GM23338 (cell line): ENCODE results near the gene ADIPOR1. TPM values are rescaled to one million over a fixed set of nuclear protein-coding genes. Genes with fewer than 3 reads are reported as not detected.
"Not testable (repeated sequence)": the region's sequence is repeated elsewhere in the genome, so short reads cannot be mapped to it uniquely, and the experiment has no call there.

Experiments
- ATAC-seq: fragments of 200-7000 bp; cut with Tn5 transposase; 3 replicates; pipeline ENCODE4 v1.9.1; 2020
- DNase-seq: peaks from one replicate; pipeline ENCODE4 v3.0.0-alpha.2; 2015; ENCODE audit warnings: low spot score
- H2AFZ ChIP-seq: fragments of 200-600 bp; sonication (generic); 2 replicates; pipeline ENCODE4 v1.8.0; 2016; ENCODE audit warnings: antibody characterized with exemption, mild to moderate bottlenecking, moderate library complexity
- H3F3A ChIP-seq: fragments of 200-600 bp; sonication (generic); replicated peaks from 2 replicates; pipeline ENCODE4 v1.8.0; 2017; ENCODE audit warnings: antibody characterized with exemption, mixed run types, low read depth
- H3K27ac ChIP-seq: fragments of 200-600 bp; sonication (generic); 2 replicates; pipeline ENCODE4 v1.6.1; 2016; ENCODE audit warnings: low read depth
- H3K27me3 ChIP-seq: fragments of 200-600 bp; sonication (generic); 2 replicates; pipeline ENCODE4 v1.8.0; 2016; ENCODE audit warnings: mild to moderate bottlenecking, mixed run types, moderate library complexity; ENCODE audit not compliant: insufficient read depth
- H3K36me3 ChIP-seq: fragments of 200-600 bp; sonication (generic); 2 replicates; pipeline ENCODE4 v1.8.0; 2016; ENCODE audit warnings: mild to moderate bottlenecking; ENCODE audit not compliant: insufficient read depth
- H3K4me1 ChIP-seq: fragments of 200-600 bp; sonication (generic); 2 replicates; pipeline ENCODE4 v1.8.0; 2016; ENCODE audit warnings: mild to moderate bottlenecking, moderate library complexity; ENCODE audit not compliant: insufficient read depth
- H3K4me2 ChIP-seq: fragments of 200-600 bp; sonication (generic); 2 replicates; pipeline ENCODE4 v1.7.1; 2017; ENCODE audit warnings: mixed run types
- H3K4me3 ChIP-seq: fragments of 200-600 bp; sonication (generic); 2 replicates; pipeline ENCODE4 v1.6.1; 2016; ENCODE audit warnings: mixed run types
- H3K79me2 ChIP-seq: fragments of 200-600 bp; sonication (generic); replicated peaks from 2 replicates; pipeline ENCODE4 v1.8.0; 2017; ENCODE audit warnings: mild to moderate bottlenecking; ENCODE audit not compliant: insufficient read depth
- H3K9me2 ChIP-seq: fragments of 200-600 bp; sonication (generic); 2 replicates; pipeline ENCODE4 v1.8.0; 2017; ENCODE audit not compliant: insufficient read depth
- H4K20me1 ChIP-seq: fragments of 200-600 bp; sonication (generic); replicated peaks from 2 replicates; pipeline ENCODE4 v1.8.0; 2017; ENCODE audit warnings: mild to moderate bottlenecking; ENCODE audit not compliant: insufficient read depth
- H3K27ac Mint-ChIP-seq: 2 replicates; pipeline ENCODE4 v1.8.0; 2020; ENCODE audit warnings: inconsistent platforms, mild to moderate bottlenecking, moderate library complexity, mixed read lengths
- H3K27me3 Mint-ChIP-seq: 3 replicates; pipeline ENCODE4 v1.8.0; 2022; ENCODE audit warnings: low read depth, mild to moderate bottlenecking, moderate library complexity, mixed read lengths, inconsistent platforms; ENCODE audit not compliant: insufficient read depth, poor library complexity
- H3K36me3 Mint-ChIP-seq: 3 replicates; pipeline ENCODE4 v1.8.0; 2021; ENCODE audit warnings: low read depth, mild to moderate bottlenecking, inconsistent platforms, moderate library complexity, mixed read lengths
- H3K4me1 Mint-ChIP-seq: 3 replicates; pipeline ENCODE4 v1.8.0; 2020; ENCODE audit warnings: mild to moderate bottlenecking, inconsistent platforms, mixed read lengths
- H3K4me3 Mint-ChIP-seq: 3 replicates; pipeline ENCODE4 v1.8.0; 2021; ENCODE audit warnings: moderate library complexity, mild to moderate bottlenecking, inconsistent platforms, mixed read lengths
- H3K9me3 Mint-ChIP-seq: 3 replicates; pipeline ENCODE4 v1.8.0; 2020; ENCODE audit warnings: moderate library complexity, mild to moderate bottlenecking, inconsistent platforms, mixed read lengths
- CREB1 ChIP-seq: fragments of 250-450 bp; sonication (Bioruptor Pico); IDR thresholded peaks from 2 replicates; pipeline ENCODE4 v1.5.0; 2020; ENCODE audit warnings: low read depth, mild to moderate bottlenecking, moderate library complexity
- EZH2 ChIP-seq: fragments of 200-600 bp; sonication (generic); IDR thresholded peaks from one replicate; pipeline ENCODE4 v1.8.0; 2017; ENCODE audit warnings: antibody characterized with exemption, mild to moderate bottlenecking, low read depth; ENCODE audit not compliant: unreplicated experiment
- JUNB ChIP-seq: IDR thresholded peaks from one replicate; pipeline ENCODE4 v1.6.1; 2016; ENCODE audit warnings: antibody characterized with exemption; ENCODE audit not compliant: unreplicated experiment
- STAT1 ChIP-seq: IDR thresholded peaks from one replicate; pipeline ENCODE4 v1.6.1; 2016; ENCODE audit warnings: antibody characterized with exemption; ENCODE audit not compliant: unreplicated experiment
- ZNF114 ChIP-seq: fragments of 250-450 bp; sonication (Bioruptor Pico); IDR thresholded peaks from 2 replicates; pipeline ENCODE4 v1.5.0; 2020; ENCODE audit warnings: mild to moderate bottlenecking, moderate library complexity
- ZNF331 ChIP-seq: fragments of 250-450 bp; sonication (Bioruptor Pico); IDR thresholded peaks from 2 replicates; pipeline ENCODE4 v1.5.0; 2020; ENCODE audit warnings: low read depth, mild to moderate bottlenecking, moderate library complexity
- polyA plus RNA-seq: library from polyadenylated mRNA; unstranded; fragments of >200 nt; fragmentation: Nextera tagmentation; extraction: Ambion mirVana; gene quantifications from 2 replicates; pipeline ENCODE4 v1.2.1, GENCODE V29; 2016
- total RNA-seq: library from RNA; depleted of rRNA; stranded (reverse); fragments of >200 nt; shearing (Covaris generic); gene quantifications from 2 replicates; pipeline ENCODE4 v1.2.3, GENCODE V29; 2014
- TF ChIP-seq, protein P1 (sequence below), 2 experiments: fragments of 200-600 bp in 1 of 2; sonication (generic) in 1 of 2; conservative IDR thresholded peaks; 2 replicates each; pipeline versions ENCODE4 v1.5.1 to v1.6.1; 2016 to 2017; ENCODE audit warnings: antibody characterized with exemption in 2 of 2, low read depth in 2 of 2, mild to moderate bottlenecking in 2 of 2, moderate library complexity in 1 of 2
- TF ChIP-seq, protein P2 (sequence below): IDR thresholded peaks from 2 replicates; pipeline ENCODE4 v1.6.1; 2016; ENCODE audit warnings: antibody characterized with exemption

ADIPOR1 gene
- total and polyA plus RNA-seq, 2 experiments from 2014 or later: 47.2 to 59.1 TPM

DNA sequence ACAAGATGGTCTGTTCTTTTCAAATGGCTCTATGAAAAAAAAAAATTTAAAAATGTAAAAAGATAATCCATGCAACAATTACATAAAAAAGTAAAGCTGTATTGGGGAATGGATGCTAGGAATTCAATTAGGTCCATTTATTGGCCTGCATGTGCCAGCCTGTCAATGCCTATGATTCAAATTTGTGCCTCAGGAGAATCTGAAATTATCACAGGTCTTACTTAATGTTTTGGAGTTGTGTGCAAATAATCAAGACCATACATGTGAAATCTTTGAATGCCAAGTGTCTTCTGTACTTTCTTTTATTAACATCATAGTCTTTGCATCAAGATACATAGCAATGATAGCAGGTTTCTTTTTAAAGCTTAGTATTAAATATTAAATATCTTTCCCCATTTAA, 17.6 kb downstream of the ADIPOR1 start:
- Histone ChIP-seq H3K4me2 (no peak overlapping the region), H2AFZ (no peak overlapping the region), H3K79me2 (no peaks in the 10 kb centered on the region; the same call in 1 of the 2 replicates), H3K9me2 (no peaks in the 10 kb centered on the region), H3F3A (no peaks in the 10 kb centered on the region), H3K27ac (no peak overlapping the region), H3K36me3 (peaks cover 28% of the 10 kb centered on the region; the same call in 1 of the 2 replicates), H4K20me1 (peaks cover 3% of the 10 kb centered on the region), H3K27me3 (no peaks in the 10 kb centered on the region), H3K4me3 (no peak overlapping the region), H3K4me1 (no peaks in the 10 kb centered on the region)
- no peaks in the 10 kb centered on the region for H3K27me3 Mint-ChIP-seq
- H3K4me1 Mint-ChIP-seq: no peaks in the 10 kb centered on the region
- no peak overlapping the region for H3K4me3 Mint-ChIP-seq
- no peak for ATAC-seq
- H3K27ac Mint-ChIP-seq: no peak overlapping the region
- no peak for DNase-seq
- H3K36me3 Mint-ChIP-seq: peaks cover 48% of the 10 kb centered on the region
- TF ChIP-seq EZH2 (no peak), JUNB (no peak), STAT1 (no peak), CREB1 (CRISPR knock-in tag) (no peak), ZNF114 (CRISPR knock-in tag) (no peak), ZNF331 (CRISPR knock-in tag) (no peak)
- TF ChIP-seq, protein P1, sequence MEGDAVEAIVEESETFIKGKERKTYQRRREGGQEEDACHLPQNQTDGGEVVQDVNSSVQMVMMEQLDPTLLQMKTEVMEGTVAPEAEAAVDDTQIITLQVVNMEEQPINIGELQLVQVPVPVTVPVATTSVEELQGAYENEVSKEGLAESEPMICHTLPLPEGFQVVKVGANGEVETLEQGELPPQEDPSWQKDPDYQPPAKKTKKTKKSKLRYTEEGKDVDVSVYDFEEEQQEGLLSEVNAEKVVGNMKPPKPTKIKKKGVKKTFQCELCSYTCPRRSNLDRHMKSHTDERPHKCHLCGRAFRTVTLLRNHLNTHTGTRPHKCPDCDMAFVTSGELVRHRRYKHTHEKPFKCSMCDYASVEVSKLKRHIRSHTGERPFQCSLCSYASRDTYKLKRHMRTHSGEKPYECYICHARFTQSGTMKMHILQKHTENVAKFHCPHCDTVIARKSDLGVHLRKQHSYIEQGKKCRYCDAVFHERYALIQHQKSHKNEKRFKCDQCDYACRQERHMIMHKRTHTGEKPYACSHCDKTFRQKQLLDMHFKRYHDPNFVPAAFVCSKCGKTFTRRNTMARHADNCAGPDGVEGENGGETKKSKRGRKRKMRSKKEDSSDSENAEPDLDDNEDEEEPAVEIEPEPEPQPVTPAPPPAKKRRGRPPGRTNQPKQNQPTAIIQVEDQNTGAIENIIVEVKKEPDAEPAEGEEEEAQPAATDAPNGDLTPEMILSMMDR (conservative IDR thresholded peaks at IDR 0.05; ENCODE audit: low read depth in 2 of 2): no peak
- TF ChIP-seq, protein P2, sequence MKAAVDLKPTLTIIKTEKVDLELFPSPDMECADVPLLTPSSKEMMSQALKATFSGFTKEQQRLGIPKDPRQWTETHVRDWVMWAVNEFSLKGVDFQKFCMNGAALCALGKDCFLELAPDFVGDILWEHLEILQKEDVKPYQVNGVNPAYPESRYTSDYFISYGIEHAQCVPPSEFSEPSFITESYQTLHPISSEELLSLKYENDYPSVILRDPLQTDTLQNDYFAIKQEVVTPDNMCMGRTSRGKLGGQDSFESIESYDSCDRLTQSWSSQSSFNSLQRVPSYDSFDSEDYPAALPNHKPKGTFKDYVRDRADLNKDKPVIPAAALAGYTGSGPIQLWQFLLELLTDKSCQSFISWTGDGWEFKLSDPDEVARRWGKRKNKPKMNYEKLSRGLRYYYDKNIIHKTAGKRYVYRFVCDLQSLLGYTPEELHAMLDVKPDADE: no peak
- H3K9me3 Mint-ChIP-seq: no peaks in the 10 kb centered on the region

DNA sequence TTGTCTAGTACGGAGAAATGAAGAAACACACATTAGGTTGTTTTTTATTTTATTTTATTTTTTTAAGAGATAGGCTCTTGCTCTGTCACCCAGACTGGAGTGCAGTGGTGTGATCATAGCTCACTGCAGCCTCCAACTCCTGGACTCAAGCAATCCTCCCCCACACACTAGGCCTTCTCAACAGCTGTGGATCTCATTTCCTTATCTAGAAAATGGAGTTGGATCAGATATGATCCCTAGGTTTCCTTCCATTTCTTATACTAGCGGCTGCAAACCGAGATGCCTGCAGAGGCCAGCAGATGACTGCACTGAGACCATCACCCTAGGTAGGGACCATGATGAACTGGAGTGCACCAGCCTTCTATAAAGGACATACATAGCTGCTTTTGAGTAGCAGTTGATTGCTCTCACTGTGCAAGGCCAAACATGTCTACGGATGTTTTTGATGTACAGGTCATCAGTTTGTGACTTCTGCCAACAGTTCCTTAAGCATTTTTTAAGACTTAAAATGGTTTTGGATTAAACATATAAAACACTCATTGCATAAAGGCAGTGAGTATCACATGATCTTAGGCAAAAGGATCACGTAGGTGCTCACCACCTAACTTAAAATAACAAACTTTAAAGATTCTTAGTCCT, 19.7 kb downstream of the ADIPOR1 start:
- Histone ChIP-seq H3K9me2 (no peaks in the 10 kb centered on the region), H3K27ac (no peak overlapping the region), H3K36me3 (0 out of 2 replicates have a peak, but pooled peaks cover 12% of the 10 kb centered on the region), H3K4me2 (no peak overlapping the region), H3K4me3 (no peak overlapping the region), H3F3A (no peaks in the 10 kb centered on the region), H3K4me1 (no peaks in the 10 kb centered on the region), H2AFZ (no peak overlapping the region), H4K20me1 (no peaks in the 10 kb centered on the region; the same call in none of the 2 replicates), H3K79me2 (no peaks in the 10 kb centered on the region), H3K27me3 (no peaks in the 10 kb centered on the region)
- H3K36me3 Mint-ChIP-seq: peaks cover 28% of the 10 kb centered on the region
- no peaks in the 10 kb centered on the region for H3K4me1 Mint-ChIP-seq
- no peak overlapping the region for H3K4me3 Mint-ChIP-seq
- no peak overlapping the region for H3K27ac Mint-ChIP-seq
- no peak for DNase-seq
- no peaks in the 10 kb centered on the region for H3K27me3 Mint-ChIP-seq
- peaks cover under 1% of the 10 kb centered on the region; the same call in 1 of the 3 replicates for H3K9me3 Mint-ChIP-seq
- no peak for ATAC-seq
- TF ChIP-seq STAT1: no peak
- TF ChIP-seq, protein P1 (conservative IDR thresholded peaks at IDR 0.05; ENCODE audit: low read depth in 2 of 2): peak in 1 of 2 experiments; percentile 11; a peak in 1 of 4 replicates

DNA sequence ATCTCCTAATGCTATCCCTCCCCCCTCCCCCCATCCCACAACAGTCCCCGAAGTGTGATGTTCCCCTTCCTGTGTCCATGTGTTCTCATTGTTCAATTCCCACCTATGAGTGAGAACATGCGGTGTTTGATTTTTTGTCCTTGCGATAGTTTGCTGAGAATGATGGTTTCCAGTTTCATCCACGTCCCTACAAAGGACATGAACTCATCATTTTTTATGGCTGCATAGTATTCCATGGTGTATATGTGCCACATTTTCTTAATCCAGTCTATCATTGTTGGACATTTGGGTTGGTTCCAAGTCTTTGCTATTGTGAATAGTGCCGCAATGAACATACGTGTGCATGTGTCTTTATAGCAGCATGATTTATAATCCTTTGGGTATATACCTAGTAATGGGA, 21.7 kb downstream of the ADIPOR1 start:
- not testable (repeated sequence) for H3K36me3 ChIP-seq, H3F3A ChIP-seq, H4K20me1 ChIP-seq, ATAC-seq, H3K4me3 ChIP-seq, H3K4me1 ChIP-seq, H3K27me3 ChIP-seq, H3K27ac ChIP-seq, H3K4me2 ChIP-seq, H3K9me2 ChIP-seq, H3K79me2 ChIP-seq, H3K4me1 Mint-ChIP-seq, H3K4me3 Mint-ChIP-seq, H3K9me3 Mint-ChIP-seq, DNase-seq, H3K27me3 Mint-ChIP-seq, H2AFZ ChIP-seq, H3K27ac Mint-ChIP-seq
- peaks cover 12% of the 10 kb centered on the region for H3K36me3 Mint-ChIP-seq
